ENCODE results near the gene RTL9. TPM values are rescaled to one million over a fixed set of nuclear protein-coding genes. Genes with fewer than 3 reads are reported as not detected.

RTL9 gene
- total and polyA plus RNA-seq, 9 of the 15 experiments (the other 6 are each of a cell fraction or from before 2014, with no cell fraction given) = 0.04 to 0.35 (median 0.13) TPM; not detected in 1

GRCh38 chrX:110374559-110374958 lies 15.9 kb downstream of the RTL9 start (continued):
- TF ChIP-seq MGA (IDR thresholded peaks at IDR 0.05) (no peak), DPF2 (IDR thresholded peaks at IDR 0.05) (peak; percentile 87), ZC3H8 (IDR thresholded peaks at IDR 0.05) (no peak), ZBTB34 (CRISPR knock-in tag; IDR thresholded peaks at IDR 0.05) (no peak), CSDE1 (IDR thresholded peaks at IDR 0.05) (no peak), XRCC3 (IDR thresholded peaks at IDR 0.05) (no peak), NFATC3 (IDR thresholded peaks at IDR 0.05) (no peak), ZEB2 (IDR thresholded peaks at IDR 0.05) (peak; percentile 77; the same call in 1 of the 2 replicates), ARID1B (IDR thresholded peaks at IDR 0.05) (peak; percentile 84), FOXP4 (CRISPR knock-in tag; IDR thresholded peaks at IDR 0.05; ENCODE audit: borderline replicate concordance) (no peak), BHLHE40 (IDR thresholded peaks at IDR 0.05; ENCODE audit: low read length) (no peak), COPS2 (conservative IDR thresholded peaks at IDR 0.05) (no peak), ZNF184 (CRISPR knock-in tag; IDR thresholded peaks at IDR 0.05) (no peak), ZNF12 (CRISPR knock-in tag; IDR thresholded peaks at IDR 0.05) (no peak), SRSF9 (IDR thresholded peaks at IDR 0.05; ENCODE audit: borderline replicate concordance, low read depth, low read length) (no peak), NRF1 (conservative IDR thresholded peaks at IDR 0.05 in 1 of 2, IDR thresholded peaks at IDR 0.05 in 1 of 2) (no peak)

All from K562 (cell line).